Muscle of leg (tissue), 16 donors: ENCODE results near the gene RECQL5. TPM values are rescaled to one million over a fixed set of nuclear protein-coding genes. Genes with fewer than 3 reads are reported as not detected.
A peak's percentile ranks its signal among the peaks of the same experiment; 100 is the strongest.

ENCODE experiments used
- DNase-seq: peaks from one replicate; pipeline ENCODE4 v3.0.0; 2013
- H3K27ac ChIP-seq: one replicate; pipeline ENCODE4 v1.5.1; 2013; ENCODE audit warnings: mild to moderate bottlenecking, low read length, control low read depth
- H3K27me3 ChIP-seq: one replicate; pipeline ENCODE4 v1.6.1; 2013; ENCODE audit warnings: low read length; ENCODE audit not compliant: control insufficient read depth, insufficient read depth
- H3K36me3 ChIP-seq: one replicate; pipeline ENCODE4 v1.6.1; 2013; ENCODE audit warnings: low read length; ENCODE audit not compliant: control insufficient read depth, insufficient read depth
- H3K4me1 ChIP-seq: one replicate; pipeline ENCODE4 v1.6.1; 2013; ENCODE audit warnings: low read length; ENCODE audit not compliant: control insufficient read depth, insufficient read depth
- H3K4me3 ChIP-seq: one replicate; pipeline ENCODE4 v1.5.1; 2013; ENCODE audit warnings: low read length, control low read depth
- H3K9me3 ChIP-seq: replicated peaks from 2 replicates; pipeline ENCODE4 v1.6.1; 2013; ENCODE audit warnings: low read depth, low read length; ENCODE audit not compliant: control insufficient read depth
- WGBS: methylation state at CpG from one replicate; pipeline ENCODE4 v1.1.5; 2013; ENCODE audit warnings: missing lambda C conversion rate; ENCODE audit not compliant: insufficient coverage; 5-methylcytosine and 5-hydroxymethylcytosine counted together
- long read RNA-seq, 11 donors: transcript quantifications; one replicate each; lab custom pipeline, GENCODE V29; 2026
- polyA plus RNA-seq, 8 donors: library from polyadenylated mRNA; unstranded; fragments of 120-200 nt; gene quantifications; one replicate each; pipeline versions ENCODE4 v1.2.1 to v1.2.3, GENCODE V29; 2013; ENCODE audit warnings: inconsistent platforms in 1 of 8, low replicate concordance in 1 of 8; ENCODE audit not compliant: insufficient read length in 8 of 8, insufficient read depth in 1 of 8
- total RNA-seq: library from RNA; stranded (reverse); fragments of 120-200 nt; gene quantifications from one replicate; pipeline ENCODE4 v1.2.4, GENCODE V29; 2013

RECQL5 gene
- total RNA-seq (14.5 TPM), polyA plus RNA-seq (10 to 100 TPM; 12.0 to 20.8 (median 16.9) TPM)
- long read RNA-seq, donor 1: 0 reads
- long read RNA-seq, donor 2: 0 reads
- long read RNA-seq, donor 3, partial matches to known transcripts: 0 of 3 reads
- long read RNA-seq, donor 3, other reads (novel, unspliced or antisense): 0 of 3 reads
- long read RNA-seq, donor 4, partial matches to known transcripts: 0 of 1 reads
- long read RNA-seq, donor 4, other reads (novel, unspliced or antisense): 0 of 1 reads
- long read RNA-seq, donor 5, partial matches to known transcripts: 93 of 152 reads
- long read RNA-seq, donor 5, other reads (novel, unspliced or antisense): 59 of 152 reads
- long read RNA-seq, donor 6, partial matches to known transcripts: 31 of 39 reads
- long read RNA-seq, donor 6, other reads (novel, unspliced or antisense): 7 of 39 reads
- long read RNA-seq, donor 7, partial matches to known transcripts: 0 of 1 reads
- long read RNA-seq, donor 7, other reads (novel, unspliced or antisense): 0 of 1 reads
- long read RNA-seq, donor 8: 0 reads
- long read RNA-seq, donor 9, partial matches to known transcripts: 25 of 27 reads
- long read RNA-seq, donor 9, other reads (novel, unspliced or antisense): 0 of 27 reads
- long read RNA-seq, donor 10, partial matches to known transcripts: 40 of 45 reads
- long read RNA-seq, donor 10, other reads (novel, unspliced or antisense): 5 of 45 reads
- long read RNA-seq, donor 11: 0 reads

- no peaks in the 10 kb centered on the region for H3K27me3 ChIP-seq
- H3K27ac ChIP-seq: peak within 1 kb of the TSS; percentile 90
- peak; percentile 99 for DNase-seq
- WGBS: under 1% methylated on average over 40 of the region's 55 CpGs
- peaks cover 43% of the 10 kb centered on the region for H3K36me3 ChIP-seq
- peaks cover 10% of the 10 kb centered on the region for H3K4me1 ChIP-seq
- H3K4me3 ChIP-seq: peak within 1 kb of the TSS; percentile 93
- no peaks in the 10 kb centered on the region for H3K9me3 ChIP-seq
These were observed at the start of gene RECQL5, which contains the start of gene SAP30BP for GRCh38 chr17:75666959-75667790. Gene RECQL5, minus strand, starts transcription at chr17:75667154. Its CDS starts 597 bp downstream, at chr17:75666557. Gene SAP30BP, plus strand, starts transcription at chr17:75667338. Its CDS starts 35 bp downstream, at chr17:75667373.

- no peak for DNase-seq
- Histone ChIP-seq H3K36me3 (peaks cover 13% of the 10 kb centered on the region), H3K27ac (no peak overlapping the region), H3K4me3 (no peak overlapping the region), H3K9me3 (no peaks in the 10 kb centered on the region), H3K4me1 (no peaks in the 10 kb centered on the region), H3K27me3 (no peaks in the 10 kb centered on the region)
- no CpG with 5 or more reads among the region's 2 CpGs for WGBS
These were observed 45.5 kb upstream of the RECQL5 start for GRCh38 chr17:75712446-75712845.

GRCh38 chr17:75707079-75707571 is 40.2 kb upstream of the RECQL5 start:
- H3K27ac ChIP-seq: peak overlapping the region; percentile 20
- DNase-seq: no peak
- H3K9me3 ChIP-seq: no peaks in the 10 kb centered on the region

DNA sequence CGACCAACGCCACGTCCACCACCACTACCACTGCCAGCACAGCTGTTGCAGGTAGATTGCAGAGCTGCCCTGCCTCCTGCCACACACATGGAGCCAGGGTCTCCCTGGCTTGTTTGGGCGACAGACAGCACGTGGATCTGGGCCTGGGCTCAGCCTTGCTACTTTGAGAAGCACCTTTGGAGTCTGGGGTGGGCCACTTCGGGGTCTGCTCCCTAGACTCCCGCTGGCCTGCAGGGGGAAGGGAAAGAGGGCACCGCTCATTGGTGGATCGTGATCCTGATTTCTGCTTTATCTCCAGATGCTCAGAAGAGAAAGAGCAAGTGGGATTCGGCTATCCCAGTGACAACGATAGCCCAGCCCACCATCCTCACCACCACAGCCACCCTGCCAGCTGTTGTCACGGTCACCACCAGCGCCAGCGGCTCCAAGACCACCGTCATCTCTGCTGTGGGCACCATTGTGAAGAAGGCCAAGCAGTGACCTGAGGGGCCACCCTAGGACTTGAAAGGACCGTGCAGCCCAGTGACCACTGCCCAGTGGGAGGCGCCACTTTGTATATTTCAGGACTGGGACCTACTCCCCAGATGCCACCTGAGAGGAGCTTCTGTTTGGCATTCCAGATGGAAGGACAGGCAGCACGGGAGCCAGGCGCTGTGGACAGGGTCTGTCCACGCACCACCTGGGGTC is 39.2 kb upstream of the RECQL5 start:
- no peaks in the 10 kb centered on the region for H3K4me1 ChIP-seq
- no peak for DNase-seq
- 90% methylated on average over 16 of the region's 20 CpGs for WGBS

More at GRCh38 chr17:75707079-75707571, 40.2 kb upstream of the RECQL5 start:
- Histone ChIP-seq H3K4me3 (no peak overlapping the region), H3K27me3 (no peaks in the 10 kb centered on the region), H3K4me1 (no peaks in the 10 kb centered on the region), H3K36me3 (peaks cover 66% of the 10 kb centered on the region)
- WGBS: 78% methylated on average over 12 of the region's 12 CpGs

GRCh38 chr17:75704963-75705875 is 38.3 kb upstream of the RECQL5 start:
- no peaks in the 10 kb centered on the region for H3K27me3 ChIP-seq
- DNase-seq: no peak
- H3K36me3 ChIP-seq: peaks cover 85% of the 10 kb centered on the region
- H3K27ac ChIP-seq: no peak overlapping the region
- 79% methylated on average over 10 of the region's 27 CpGs for WGBS
- H3K4me3 ChIP-seq: no peak overlapping the region
- H3K4me1 ChIP-seq: peaks cover 10% of the 10 kb centered on the region
- H3K9me3 ChIP-seq: no peaks in the 10 kb centered on the region

More for the DNA sequence above, 39.2 kb upstream of the RECQL5 start:
- H3K4me3 ChIP-seq: no peak overlapping the region
- H3K27me3 ChIP-seq: no peaks in the 10 kb centered on the region
- no peak overlapping the region for H3K27ac ChIP-seq
- peaks cover 76% of the 10 kb centered on the region for H3K36me3 ChIP-seq
- no peaks in the 10 kb centered on the region for H3K9me3 ChIP-seq

DNA sequence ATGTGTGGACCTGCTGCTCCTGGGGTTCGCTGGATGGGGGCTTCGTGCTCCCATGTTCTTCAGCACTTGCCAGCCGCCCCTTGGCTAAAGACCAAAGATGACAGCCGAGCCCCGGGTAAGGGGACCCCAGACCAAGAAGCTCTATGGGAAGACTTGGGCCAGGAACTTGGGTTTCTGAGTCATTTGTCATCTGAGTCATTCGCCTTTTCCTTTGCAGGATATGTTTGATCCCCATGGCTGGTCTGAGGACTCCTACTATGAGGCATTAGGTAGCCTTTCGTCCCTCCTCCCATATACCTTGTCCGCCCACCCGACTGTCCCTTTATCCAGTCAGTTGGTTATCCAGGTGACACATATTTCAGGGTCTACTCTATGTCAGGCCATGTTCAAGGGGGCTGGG is 36.6 kb upstream of the RECQL5 start:
- peaks cover 22% of the 10 kb centered on the region for H3K4me1 ChIP-seq
- peaks cover 93% of the 10 kb centered on the region for H3K36me3 ChIP-seq
- H3K4me3 ChIP-seq: no peak overlapping the region
- WGBS: 89% methylated on average over 8 of the region's 9 CpGs
- H3K9me3 ChIP-seq: no peaks in the 10 kb centered on the region
- H3K27ac ChIP-seq: no peak overlapping the region
- H3K27me3 ChIP-seq: no peaks in the 10 kb centered on the region
- no peak for DNase-seq

- H3K27me3 ChIP-seq: no peaks in the 10 kb centered on the region
- H3K27ac ChIP-seq: no peak overlapping the region
- H3K4me1 ChIP-seq: peaks cover 22% of the 10 kb centered on the region
- 95% methylated on average over 12 of the region's 12 CpGs for WGBS
- H3K36me3 ChIP-seq: peaks cover 89% of the 10 kb centered on the region
- no peaks in the 10 kb centered on the region for H3K9me3 ChIP-seq
- DNase-seq: no peak
- no peak overlapping the region for H3K4me3 ChIP-seq
These were observed 36.2 kb upstream of the RECQL5 start for GRCh38 chr17:75703191-75703590.

GRCh38 chr17:75701288-75701687 is 34.3 kb upstream of the RECQL5 start:
- H3K4me1 ChIP-seq: peaks cover 38% of the 10 kb centered on the region

More at GRCh38 chr17:75701288-75701687, 34.3 kb upstream of the RECQL5 start:
- no peak overlapping the region for H3K4me3 ChIP-seq
- no peak for DNase-seq
- H3K27me3 ChIP-seq: no peaks in the 10 kb centered on the region
- WGBS: 81% methylated on average over 7 of the region's 10 CpGs
- no peak overlapping the region for H3K27ac ChIP-seq
- no peaks in the 10 kb centered on the region for H3K9me3 ChIP-seq
- H3K36me3 ChIP-seq: peaks cover 82% of the 10 kb centered on the region
